Left lobe of liver (tissue), 2 donors: ENCODE measurements around the gene BRMS1. TPM values are rescaled to one million over a fixed set of nuclear protein-coding genes. Genes with fewer than 3 reads are reported as not detected.

Experiments used
- ATAC-seq: fragments of 200-7000 bp; cut with Tn5 transposase; one replicate; pipeline ENCODE4 v1.9.1; 2020; ENCODE audit warnings: mild to moderate bottlenecking, moderate library complexity
- DNase-seq: peaks from one replicate; pipeline ENCODE4 v3.0.0-alpha.2; 2020; ENCODE audit warnings: low spot score
- total RNA-seq: library from RNA; stranded (reverse); gene quantifications from one replicate; pipeline ENCODE4 v1.2.1, GENCODE V29; 2021
- donor health status: DM: no; HTN: no; CAD: no; lungs with moderate emphysema.
- donor health status: DM: no; HTN: yes; CAD: no.

Gene BRMS1
- total RNA-seq, 1 donor from 2014 or later = 11.2 TPM

GRCh38 chr11:66288671-66289547 is 56.0 kb downstream of the BRMS1 start, which contains the start of gene YIF1A:
Gene YIF1A (minus strand): TSS chr11:66289143. CDS start chr11:66288985, 158 bp downstream.
- ATAC-seq (peak; percentile 87), DNase-seq (peak; percentile 99)

DNA sequence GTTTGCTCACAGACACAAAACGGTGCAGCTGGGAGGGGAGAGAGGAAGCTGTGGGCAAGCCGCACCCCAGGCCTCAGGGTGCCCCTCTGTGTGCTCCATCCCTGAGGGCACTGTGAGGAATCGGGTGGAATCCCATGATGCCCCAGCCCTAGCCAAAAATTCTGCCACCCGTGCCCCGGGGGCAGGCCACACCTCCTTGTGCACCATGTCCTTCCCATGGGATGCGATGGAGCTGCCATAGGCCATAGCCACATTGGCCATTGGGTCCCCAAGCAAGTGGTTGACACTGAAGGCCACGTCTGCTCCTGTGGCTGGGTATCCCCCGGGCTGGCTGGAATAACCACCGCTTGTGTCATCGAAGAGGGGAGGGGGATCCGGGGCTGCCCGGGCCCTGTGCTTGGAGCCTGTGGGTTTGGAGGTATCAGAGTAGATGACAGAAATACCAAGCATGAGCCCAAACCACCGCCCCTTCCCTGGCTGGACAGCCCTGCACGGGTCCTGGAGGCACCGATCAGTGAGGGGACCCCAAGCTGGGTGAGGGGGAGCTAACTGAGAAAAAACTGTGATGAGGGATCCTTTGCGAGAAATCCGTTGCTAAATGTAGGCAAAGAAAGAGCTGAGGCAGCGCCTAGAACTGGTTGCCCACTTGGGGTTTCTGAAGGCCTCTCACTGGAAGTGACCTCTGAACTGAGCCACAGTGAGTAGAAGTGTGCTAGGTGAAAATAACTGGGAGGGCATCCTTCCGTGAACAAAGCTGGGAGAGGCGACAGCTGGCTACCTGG is 56.8 kb downstream of the BRMS1 start:
- ATAC-seq (peak; percentile 21), DNase-seq (no peak)

Other genes starting within 250 kb of the BRMS1 start
- 5.6 TPM for gene KLC2, start 87.4 kb downstream of the BRMS1 start, total RNA-seq
- gene RAB1B, start 76.5 kb downstream of the BRMS1 start, total RNA-seq = 58.0 TPM
- 0.13 TPM for gene CNIH2, start 66.9 kb downstream of the BRMS1 start, total RNA-seq
- 120 TPM for gene YIF1A, start 56.0 kb downstream of the BRMS1 start, total RNA-seq
- 0.10 TPM for gene TMEM151A, start 53.2 kb downstream of the BRMS1 start, total RNA-seq
- gene CD248, start 28.1 kb downstream of the BRMS1 start, total RNA-seq = 0.91 TPM
- gene RIN1, start 8.7 kb downstream of the BRMS1 start, total RNA-seq = 0.93 TPM
- gene B4GAT1, start 2.5 kb upstream of the BRMS1 start, total RNA-seq = 19.4 TPM
- 0.48 TPM for gene SLC29A2, start 26.7 kb upstream of the BRMS1 start, total RNA-seq
- not detected for gene NPAS4, start 75.9 kb upstream of the BRMS1 start, total RNA-seq
- gene MRPL11, start 93.7 kb upstream of the BRMS1 start, total RNA-seq = 28.5 TPM
- 4.8 TPM for gene PELI3, start 121.8 kb upstream of the BRMS1 start, total RNA-seq
- gene DPP3, start 135.3 kb upstream of the BRMS1 start, total RNA-seq = 24.4 TPM
- gene BBS1, start 165.5 kb upstream of the BRMS1 start, total RNA-seq = 11.6 TPM
- gene ZDHHC24, start 200.9 kb upstream of the BRMS1 start, total RNA-seq = 6.9 TPM
- gene ACTN3, start 201.8 kb upstream of the BRMS1 start, total RNA-seq = not detected
- gene CTSF, start 223.5 kb upstream of the BRMS1 start, total RNA-seq = 45.5 TPM
- gene CCDC87, start 248.0 kb upstream of the BRMS1 start, total RNA-seq = 0.10 TPM
- gene CCS, start 248.1 kb upstream of the BRMS1 start, total RNA-seq = 68.5 TPM